ENCODE data around the gene UBLCP1.

- TF ChIP-seq POLR2A (IDR thresholded peaks at IDR 0.05) (no peak), CTCF (IDR thresholded peaks at IDR 0.05) (no peak)
Measured at GRCh38 chr5:159317849-159318248, 54.8 kb downstream of the UBLCP1 start.
